ENCODE results near the gene POLD3. TPM values are rescaled to one million over a fixed set of nuclear protein-coding genes. Genes with fewer than 3 reads are reported as not detected.

Gene POLD3, protein sequence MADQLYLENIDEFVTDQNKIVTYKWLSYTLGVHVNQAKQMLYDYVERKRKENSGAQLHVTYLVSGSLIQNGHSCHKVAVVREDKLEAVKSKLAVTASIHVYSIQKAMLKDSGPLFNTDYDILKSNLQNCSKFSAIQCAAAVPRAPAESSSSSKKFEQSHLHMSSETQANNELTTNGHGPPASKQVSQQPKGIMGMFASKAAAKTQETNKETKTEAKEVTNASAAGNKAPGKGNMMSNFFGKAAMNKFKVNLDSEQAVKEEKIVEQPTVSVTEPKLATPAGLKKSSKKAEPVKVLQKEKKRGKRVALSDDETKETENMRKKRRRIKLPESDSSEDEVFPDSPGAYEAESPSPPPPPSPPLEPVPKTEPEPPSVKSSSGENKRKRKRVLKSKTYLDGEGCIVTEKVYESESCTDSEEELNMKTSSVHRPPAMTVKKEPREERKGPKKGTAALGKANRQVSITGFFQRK
- 12.8 and 16.2 TPM in 2 replicates for total RNA-seq
- long read RNA-seq, transcript POLD3-201 (12 exons, 3,821 nt) = major isoform, 19 of 39 reads
- long read RNA-seq, partial matches to known transcripts = 8 of 39 reads
- long read RNA-seq, other reads (novel, unspliced or antisense) = 11 of 39 reads

DNA sequence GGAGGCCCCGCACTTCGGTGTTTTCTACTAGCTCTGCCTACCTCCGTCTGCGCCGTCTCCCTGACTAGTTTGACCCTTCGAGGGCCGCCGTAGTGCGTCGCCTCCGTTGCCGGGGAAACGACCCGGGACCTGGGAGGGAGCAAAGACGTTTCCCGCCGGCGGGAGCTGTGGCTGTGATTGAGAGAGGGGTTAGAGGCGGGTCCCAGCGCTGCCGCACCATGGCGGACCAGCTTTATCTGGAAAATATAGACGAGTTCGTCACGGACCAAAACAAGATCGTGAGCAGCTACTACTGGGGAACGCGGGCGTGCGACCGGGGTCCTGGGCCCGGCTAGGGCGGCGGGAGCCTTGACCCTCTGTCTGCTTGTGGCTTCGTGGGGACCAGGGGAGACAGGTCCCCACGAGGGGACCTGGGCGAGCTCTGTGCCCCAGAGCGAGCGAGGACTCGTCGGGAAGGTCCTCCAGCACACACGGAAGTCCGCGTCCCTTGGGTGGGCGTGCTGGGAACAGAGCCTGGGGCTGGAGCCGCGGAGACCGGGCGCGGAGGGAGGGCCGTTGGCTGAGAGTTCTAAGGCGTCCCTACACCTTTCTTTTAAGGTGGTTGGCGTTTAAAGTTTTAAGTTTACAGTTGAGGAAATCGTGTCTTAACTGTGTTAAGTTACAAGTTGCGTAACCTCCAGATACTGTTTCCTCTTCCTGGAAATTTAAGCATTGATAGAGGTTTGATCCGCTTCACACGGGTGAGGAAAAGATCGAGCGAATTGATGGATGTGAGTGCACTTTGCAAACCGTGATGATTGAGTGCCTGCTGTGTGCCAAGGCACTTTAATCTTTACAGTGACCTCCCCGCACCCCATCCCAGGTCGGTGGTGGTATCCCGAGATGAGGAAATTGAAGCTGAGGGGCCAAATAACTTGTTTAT is at the start of gene POLD3:
Gene POLD3, plus strand, starts transcription at position 142 of the 922 bp plus-strand sequence. Its CDS starts 77 bp downstream, at position 219.
- DNase-seq (ENCODE audit: extremely low spot score, unreplicated experiment) = peak; percentile 97
- TF ChIP-seq CTCF (IDR thresholded peaks at IDR 0.05) = no peak
- peak within 1 kb of the TSS; percentile 95 for H3K4me3 Mint-ChIP-seq (ENCODE audit: unreplicated experiment)
- H3K9me3 Mint-ChIP-seq (ENCODE audit: unreplicated experiment) = no peaks in the 10 kb centered on the region
- H3K27me3 Mint-ChIP-seq (ENCODE audit: unreplicated experiment) = peaks cover 11% of the 10 kb centered on the region
- H3K27ac Mint-ChIP-seq (ENCODE audit: unreplicated experiment) = peak within 1 kb of the TSS; percentile 96
- H3K4me1 Mint-ChIP-seq (ENCODE audit: unreplicated experiment) = peaks cover 25% of the 10 kb centered on the region
- peaks cover 16% of the 10 kb centered on the region for H3K36me3 Mint-ChIP-seq (ENCODE audit: unreplicated experiment)

GRCh38 chr11:74543991-74544390 is 48.4 kb upstream of the POLD3 start:
- Mint-ChIP-seq H3K4me1 (ENCODE audit: unreplicated experiment) (peaks cover 5% of the 10 kb centered on the region), H3K36me3 (ENCODE audit: unreplicated experiment) (no peaks in the 10 kb centered on the region), H3K4me3 (ENCODE audit: unreplicated experiment) (no peak overlapping the region), H3K9me3 (ENCODE audit: unreplicated experiment) (no peaks in the 10 kb centered on the region), H3K27ac (ENCODE audit: unreplicated experiment) (no peak overlapping the region), H3K27me3 (ENCODE audit: unreplicated experiment) (peaks cover 11% of the 10 kb centered on the region)
- TF ChIP-seq CTCF (IDR thresholded peaks at IDR 0.05) = no peak
- DNase-seq (ENCODE audit: extremely low spot score, unreplicated experiment) = peak; percentile 57

- Mint-ChIP-seq H3K27me3 (ENCODE audit: unreplicated experiment) (peaks cover 28% of the 10 kb centered on the region), H3K9me3 (ENCODE audit: unreplicated experiment) (no peaks in the 10 kb centered on the region), H3K27ac (ENCODE audit: unreplicated experiment) (no peak overlapping the region), H3K36me3 (ENCODE audit: unreplicated experiment) (no peaks in the 10 kb centered on the region), H3K4me1 (ENCODE audit: unreplicated experiment) (no peaks in the 10 kb centered on the region), H3K4me3 (ENCODE audit: unreplicated experiment) (no peak overlapping the region)
- no peak for DNase-seq (ENCODE audit: extremely low spot score, unreplicated experiment)
- no peak for TF ChIP-seq CTCF (IDR thresholded peaks at IDR 0.05)
Observed at GRCh38 chr11:74546752-74547151, 45.6 kb upstream of the POLD3 start.

DNA sequence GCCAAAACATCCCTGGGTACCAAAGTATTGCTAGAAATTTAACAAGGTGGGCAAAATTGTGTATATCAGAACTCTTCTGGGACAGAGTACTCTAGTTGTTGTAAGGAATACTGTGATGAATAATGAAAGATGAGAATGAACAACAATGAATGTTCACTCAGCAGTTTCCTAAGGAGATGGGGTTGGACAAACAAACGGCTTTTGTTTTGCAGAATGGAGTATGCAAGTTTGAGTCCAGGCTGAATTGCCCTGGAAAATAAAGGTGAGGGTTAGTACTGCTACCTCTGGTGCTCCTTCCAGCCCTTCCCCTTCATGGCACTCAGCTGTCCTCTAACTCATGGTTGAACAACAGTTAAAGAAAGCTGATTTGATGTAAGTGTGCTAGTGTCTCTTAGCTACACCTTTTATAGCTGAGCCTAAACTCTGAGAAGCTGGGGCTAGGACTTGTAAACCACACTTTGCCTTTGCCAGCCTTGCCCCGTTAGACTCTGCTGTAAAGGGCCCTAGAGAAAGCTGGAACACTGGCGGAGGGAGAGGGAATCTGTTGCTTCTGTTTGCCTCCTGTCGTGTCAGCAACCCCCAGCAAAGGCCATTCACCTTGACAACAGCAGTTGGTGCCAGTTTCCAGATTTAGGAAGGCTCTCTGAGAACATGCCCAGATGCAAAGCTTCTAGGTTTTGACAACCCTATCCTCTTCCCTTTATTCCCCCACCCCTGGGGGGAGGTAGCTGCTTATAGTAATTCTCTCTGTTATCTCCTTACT is 41.2 kb upstream of the POLD3 start:
- Mint-ChIP-seq H3K27me3 (ENCODE audit: unreplicated experiment) (peaks cover 52% of the 10 kb centered on the region), H3K4me1 (ENCODE audit: unreplicated experiment) (no peaks in the 10 kb centered on the region), H3K36me3 (ENCODE audit: unreplicated experiment) (no peaks in the 10 kb centered on the region), H3K9me3 (ENCODE audit: unreplicated experiment) (no peaks in the 10 kb centered on the region), H3K4me3 (ENCODE audit: unreplicated experiment) (no peak overlapping the region), H3K27ac (ENCODE audit: unreplicated experiment) (no peak overlapping the region)
- no peak for DNase-seq (ENCODE audit: extremely low spot score, unreplicated experiment)
- no peak for TF ChIP-seq CTCF (IDR thresholded peaks at IDR 0.05)

Data from osteocyte (in vitro differentiated cells).